ENCODE data around the gene SMIM35. TPM values are rescaled to one million over a fixed set of nuclear protein-coding genes. Genes with fewer than 3 reads are reported as not detected.
A peak's percentile ranks its signal among the peaks of the same experiment; 100 is the strongest.

The SMIM35 gene
- total and polyA plus RNA-seq, 11 donors: 0.21 TPM; not detected in 10

DNA sequence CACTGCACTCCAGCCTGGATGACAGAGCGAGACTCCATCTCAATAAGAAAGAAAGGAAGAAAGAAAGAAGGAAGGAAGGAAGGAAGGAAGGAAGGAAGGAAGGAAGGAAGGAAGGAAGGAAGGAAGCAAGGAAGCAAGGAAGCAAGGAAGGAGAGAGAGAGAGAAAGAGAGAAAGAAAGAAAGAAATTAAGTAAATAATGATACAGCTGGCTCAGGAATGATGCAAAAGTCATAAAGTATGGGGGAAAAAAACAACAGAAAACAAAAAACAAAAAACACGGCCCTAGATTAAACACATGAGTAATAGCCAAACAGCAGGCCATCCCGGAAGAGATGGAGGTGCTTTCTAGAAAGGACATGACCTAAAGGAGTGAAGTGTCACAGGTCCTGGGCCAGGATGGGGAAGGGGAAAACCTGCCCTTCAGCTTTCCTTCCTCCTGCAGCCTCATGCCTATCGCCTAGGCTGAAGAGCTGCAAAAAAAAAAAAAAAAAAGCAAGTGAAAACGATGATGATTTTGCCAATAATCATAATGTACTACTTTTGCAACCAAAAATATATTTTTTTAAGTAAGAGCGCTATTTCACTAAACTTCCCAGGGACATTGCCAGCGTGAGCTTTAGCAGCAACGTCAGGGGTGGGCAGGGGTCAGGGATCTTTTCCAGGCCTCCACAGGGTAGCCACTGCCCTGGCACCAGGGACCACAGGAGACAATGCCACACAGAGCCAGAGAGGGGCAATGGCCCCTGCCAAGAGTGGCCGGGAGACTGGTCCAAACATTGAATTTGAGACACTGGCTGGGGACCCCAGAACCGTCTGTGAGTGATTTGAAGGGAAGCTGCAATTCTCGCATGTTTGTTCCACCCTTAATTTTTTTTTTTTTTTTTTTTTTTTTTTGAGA is 38.0 kb downstream of the SMIM35 start:
- 73 to 76% (median 74%) methylated on average over 11 of the region's 11 CpGs for WGBS, 4 donors
- Histone ChIP-seq H3K36me3 (no peaks in the 10 kb centered on the region), H3K4me1 (peaks cover 0 to 32% (median 0%) of the 10 kb centered on the region in 12 donors), H3K9me3 (no peaks in the 10 kb centered on the region), H3K27me3 (no peaks in the 10 kb centered on the region), H3K27ac (no peak overlapping the region), H3K4me3 (no peak overlapping the region)
- intact Hi-C loops (cut with DNase I): loop anchor here in 1 of 10 donors (10.0 kb wide), 1 partner anchor 64 kb away; the partner anchor contains the start of gene IL10RA
- TF ChIP-seq POLR2A (IDR thresholded peaks at IDR 0.05) (no peak), CTCF (IDR thresholded peaks at IDR 0.05) (no peak)
- DNase-seq (no peak), ATAC-seq (no peak)

GRCh38 chr11:118047749-118048148 is 39.0 kb downstream of the SMIM35 start:
- no peak overlapping the region for H3K4me3 ChIP-seq
- DNase-seq: no peak
- no peak for ATAC-seq

DNA sequence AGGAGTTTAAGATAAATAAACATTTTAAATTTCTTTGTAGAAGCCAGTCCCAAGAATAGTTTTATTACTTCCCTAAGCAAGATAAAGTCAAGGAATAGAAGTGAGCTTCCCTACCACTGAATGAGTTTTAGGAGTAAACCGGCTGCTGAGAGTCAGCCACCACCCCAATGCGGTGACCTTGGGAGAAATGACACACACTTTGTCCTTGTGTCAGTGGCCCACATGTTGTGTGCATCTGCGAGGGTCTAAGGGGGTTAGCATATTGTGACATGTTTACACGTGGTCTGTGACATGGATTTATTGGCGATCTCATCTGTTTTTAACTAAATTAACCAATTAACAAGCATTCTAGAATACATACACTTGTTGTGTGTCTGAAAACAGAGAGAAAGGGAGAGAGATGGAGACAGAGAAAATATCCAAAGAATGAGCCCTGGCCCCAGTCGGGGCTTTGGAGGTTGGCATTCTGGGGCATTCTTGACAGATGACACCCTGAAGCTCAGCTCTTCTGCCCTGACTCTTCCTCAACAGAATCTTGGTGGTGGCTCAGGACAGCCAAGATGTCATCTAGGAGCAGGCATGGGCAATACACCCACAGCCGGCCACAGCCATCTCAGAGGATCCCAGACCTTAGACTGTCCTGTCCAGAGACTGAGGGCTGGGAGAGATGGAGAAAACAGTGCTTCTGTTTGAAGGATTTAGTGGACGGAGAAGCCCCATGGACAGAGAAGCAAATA is 39.6 kb downstream of the SMIM35 start:
- H3K27ac ChIP-seq: peak overlapping the region in 1 of 12 donors; percentile 76
- 88 to 93% (median 91%) methylated on average over 8 of the region's 8 CpGs for WGBS, 4 donors
- ATAC-seq: no peak

More at GRCh38 chr11:118047749-118048148, 39.0 kb downstream of the SMIM35 start:
- 73 to 84% (median 77%) methylated on average over 4 of the region's 4 CpGs for WGBS, 4 donors
- no peaks in the 10 kb centered on the region for H3K36me3 ChIP-seq
- H3K27me3 ChIP-seq: no peaks in the 10 kb centered on the region
- H3K27ac ChIP-seq: no peak overlapping the region
- no peak for TF ChIP-seq CTCF (IDR thresholded peaks at IDR 0.05)
- intact Hi-C loops (cut with DNase I): loop anchor here in 1 of 10 donors (10.0 kb wide), 1 partner anchor 63 kb away; the partner anchor contains the start of gene IL10RA
- peaks cover 0 to 29% (median 0%) of the 10 kb centered on the region in 12 donors for H3K4me1 ChIP-seq
- no peaks in the 10 kb centered on the region for H3K9me3 ChIP-seq

More for the DNA sequence above, 39.6 kb downstream of the SMIM35 start:
- Histone ChIP-seq H3K4me3 (no peak overlapping the region), H3K9me3 (no peaks in the 10 kb centered on the region), H3K4me1 (peaks cover 0 to 23% (median 0%) of the 10 kb centered on the region in 12 donors), H3K27me3 (no peaks in the 10 kb centered on the region), H3K36me3 (no peaks in the 10 kb centered on the region)
- TF ChIP-seq CTCF (IDR thresholded peaks at IDR 0.05) (no peak), POLR2A (IDR thresholded peaks at IDR 0.05) (no peak)
- intact Hi-C loops (cut with DNase I): loop anchor here in 1 of 10 donors (10.0 kb wide), 1 partner anchor 62 kb away; the partner anchor contains the start of gene IL10RA
- no peak for DNase-seq
